Esophagus muscularis mucosa (tissue), 4 donors: ENCODE data around the gene ID1. TPM values are rescaled to one million over a fixed set of nuclear protein-coding genes. Genes with fewer than 3 reads are reported as not detected.

Source experiments
- DNase-seq: peaks from one replicate; pipeline ENCODE4 v3.0.0-alpha.2; 2017; ENCODE audit errors: extremely low spot score
- H3K27ac ChIP-seq, 4 donors: fragments of 200-600 bp; sonication (generic); replicated peaks in 1 of 4; 1 replicate in 3 of 4; 2 replicates in 1 of 4; pipeline ENCODE4 v1.5.1; 2016 to 2019; ENCODE audit warnings: mild to moderate bottlenecking in 1 of 4
- H3K27me3 ChIP-seq, 4 donors: fragments of 200-600 bp; sonication (generic); one replicate each; pipeline versions ENCODE4 v1.5.1 to v1.6.0; 2016 to 2019
- H3K36me3 ChIP-seq, 4 donors: fragments of 200-600 bp; sonication (generic); one replicate each; pipeline ENCODE4 v1.5.1; 2016 to 2019
- H3K4me1 ChIP-seq, 4 donors: fragments of 200-600 bp; sonication (generic); one replicate each; pipeline ENCODE4 v1.5.1; 2016 to 2019
- H3K4me3 ChIP-seq, 4 donors: fragments of 200-600 bp; sonication (generic); 1 replicate in 2 of 4; 2 replicates in 2 of 4; pipeline ENCODE4 v1.5.1; 2016 to 2019; ENCODE audit warnings: mild to moderate bottlenecking in 4 of 4, moderate library complexity in 1 of 4
- H3K9me3 ChIP-seq, 4 donors: fragments of 200-600 bp; sonication (generic); 1 replicate in 3 of 4; 2 replicates in 1 of 4; pipeline ENCODE4 v1.5.1; 2016 to 2019
- EP300 ChIP-seq: sonication (generic); formaldehyde crosslinking; IDR thresholded peaks from one replicate; pipeline ENCODE4 v1.6.1; 2017; ENCODE audit warnings: antibody characterized with exemption
- POLR2A ChIP-seq: fragments of 450-650 bp; IDR thresholded peaks from one replicate; pipeline ENCODE4 v1.6.1; 2017; ENCODE audit warnings: antibody characterized with exemption, moderate library complexity, mild to moderate bottlenecking, low read depth
- POLR2AphosphoS5 ChIP-seq, 2 donors: sonication (generic); formaldehyde crosslinking; IDR thresholded peaks; one replicate each; pipeline ENCODE4 v1.6.1; 2017; ENCODE audit warnings: antibody characterized with exemption in 2 of 2
- WGBS: methylation state at CpG from one replicate; pipeline ENCODE4 v1.1.5; 2018; 5-methylcytosine and 5-hydroxymethylcytosine counted together
- intact Hi-C: fragments of 100-400 bp; cut with DNase I; formaldehyde crosslinking; loops from one replicate; pipeline ENCODE4 v1.15.1; 2023
- total RNA-seq, 4 donors: library from RNA; depleted of rRNA; stranded (reverse); fragments of >200 nt; gene quantifications; one replicate each; pipeline versions ENCODE4 v1.1.0 to v1.2.1, GENCODE V29; 2016
- TF ChIP-seq, protein P1 (sequence below), 3 experiments: fragments of 200-600 bp in 2 of 3; fragments of 450-650 bp in 1 of 3; sonication (generic) in 2 of 3; IDR thresholded peaks; one replicate each; pipeline ENCODE4 v1.5.1; 2017 to 2019; ENCODE audit warnings: antibody characterized with exemption in 3 of 3, mild to moderate bottlenecking in 2 of 3, moderate library complexity in 1 of 3

The ID1 gene
- total RNA-seq, 4 donors from 2014 or later: 199 to 744 (median 532) TPM

- H3K27me3 ChIP-seq: no peaks in the 10 kb centered on the region
- DNase-seq: no peak
- no peak overlapping the region for H3K4me3 ChIP-seq
- H3K27ac ChIP-seq: peak overlapping the region in 1 of 4 donors; percentile 78
- 83% methylated on average over 1 of the region's 1 CpG for WGBS
- H3K9me3 ChIP-seq: no peaks in the 10 kb centered on the region
- H3K4me1 ChIP-seq: peaks cover 13 to 47% (median 31%) of the 10 kb centered on the region in 4 donors
- TF ChIP-seq, protein P1, sequence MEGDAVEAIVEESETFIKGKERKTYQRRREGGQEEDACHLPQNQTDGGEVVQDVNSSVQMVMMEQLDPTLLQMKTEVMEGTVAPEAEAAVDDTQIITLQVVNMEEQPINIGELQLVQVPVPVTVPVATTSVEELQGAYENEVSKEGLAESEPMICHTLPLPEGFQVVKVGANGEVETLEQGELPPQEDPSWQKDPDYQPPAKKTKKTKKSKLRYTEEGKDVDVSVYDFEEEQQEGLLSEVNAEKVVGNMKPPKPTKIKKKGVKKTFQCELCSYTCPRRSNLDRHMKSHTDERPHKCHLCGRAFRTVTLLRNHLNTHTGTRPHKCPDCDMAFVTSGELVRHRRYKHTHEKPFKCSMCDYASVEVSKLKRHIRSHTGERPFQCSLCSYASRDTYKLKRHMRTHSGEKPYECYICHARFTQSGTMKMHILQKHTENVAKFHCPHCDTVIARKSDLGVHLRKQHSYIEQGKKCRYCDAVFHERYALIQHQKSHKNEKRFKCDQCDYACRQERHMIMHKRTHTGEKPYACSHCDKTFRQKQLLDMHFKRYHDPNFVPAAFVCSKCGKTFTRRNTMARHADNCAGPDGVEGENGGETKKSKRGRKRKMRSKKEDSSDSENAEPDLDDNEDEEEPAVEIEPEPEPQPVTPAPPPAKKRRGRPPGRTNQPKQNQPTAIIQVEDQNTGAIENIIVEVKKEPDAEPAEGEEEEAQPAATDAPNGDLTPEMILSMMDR (IDR thresholded peaks at IDR 0.05): no peak
- no peak for TF ChIP-seq POLR2AphosphoS5 (IDR thresholded peaks at IDR 0.05)
- TF ChIP-seq POLR2A: no peak
- TF ChIP-seq EP300: no peak
- peaks cover 25 to 76% (median 67%) of the 10 kb centered on the region in 4 donors for H3K36me3 ChIP-seq
- intact Hi-C loops: loop anchor here (2.0 kb wide), 1 partner anchor 51 kb away; no protein-coding TSS in a partner anchor
These were observed 42.8 kb upstream of the ID1 start for GRCh38 chr20:31562241-31562640.

DNA sequence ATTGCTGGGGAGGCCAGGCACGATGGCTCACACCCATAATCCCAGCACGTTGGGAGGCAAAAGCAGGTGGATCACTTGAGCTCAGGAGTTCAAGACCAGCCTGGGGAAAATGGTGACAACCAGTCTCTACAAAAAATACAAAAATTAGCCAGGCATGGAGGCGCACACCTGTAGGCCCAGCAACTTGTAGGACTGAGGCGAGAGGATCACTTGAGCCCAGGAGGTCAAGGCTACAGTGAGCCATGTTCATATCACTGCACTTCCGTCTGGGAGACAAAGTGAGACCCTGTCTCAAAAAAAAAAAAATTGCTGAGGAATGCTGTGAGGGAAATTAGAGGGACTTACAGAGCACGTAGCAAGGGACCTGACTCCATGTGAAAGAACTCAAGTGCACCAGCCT lies 40.8 kb upstream of the ID1 start:
- TF ChIP-seq, protein P1 (IDR thresholded peaks at IDR 0.05): no peak
- TF ChIP-seq EP300 (no peak), POLR2AphosphoS5 (IDR thresholded peaks at IDR 0.05) (no peak), POLR2A (no peak)
- WGBS: 84% methylated on average over 6 of the region's 6 CpGs
- Histone ChIP-seq H3K9me3 (no peaks in the 10 kb centered on the region), H3K4me3 (no peak overlapping the region), H3K36me3 (peaks cover 25 to 84% (median 68%) of the 10 kb centered on the region in 4 donors), H3K27ac (no peak overlapping the region), H3K4me1 (peaks cover 20 to 68% (median 49%) of the 10 kb centered on the region in 4 donors), H3K27me3 (no peaks in the 10 kb centered on the region)
- intact Hi-C loops: no loop called here
- DNase-seq: no peak

DNA sequence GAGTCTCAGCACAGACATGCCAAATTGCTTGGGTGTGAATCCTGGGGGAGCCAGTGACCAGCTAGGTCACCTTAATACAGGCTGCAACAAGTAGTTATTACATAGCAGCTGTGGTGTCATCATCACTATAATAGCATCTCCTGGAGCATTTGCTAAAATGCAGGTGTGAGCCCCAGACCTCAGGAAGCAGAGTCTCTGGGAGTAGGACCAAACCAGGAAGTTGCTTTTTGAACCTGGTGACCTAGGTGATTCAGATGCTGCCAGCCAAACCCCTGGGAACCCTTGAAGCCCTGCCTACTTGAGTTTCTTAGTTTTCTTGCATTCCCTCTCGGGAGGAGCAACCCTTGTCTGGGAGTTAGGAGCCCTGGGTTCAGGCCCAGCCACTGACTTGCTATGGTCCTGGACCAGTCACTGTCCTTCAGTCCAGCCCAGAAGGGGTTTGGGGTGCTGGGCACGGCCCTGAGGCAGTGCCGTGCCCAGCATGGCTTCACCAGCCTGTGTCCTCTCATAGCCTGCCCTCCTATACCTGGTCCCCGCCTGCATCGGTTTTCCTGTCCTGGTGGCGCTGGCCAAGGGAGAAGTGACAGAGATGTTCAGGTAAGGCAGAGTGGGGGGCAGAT lies 39.3 kb upstream of the ID1 start:
- Histone ChIP-seq H3K4me1 (peaks cover 26 to 72% (median 54%) of the 10 kb centered on the region in 4 donors), H3K36me3 (peaks cover 25 to 80% (median 66%) of the 10 kb centered on the region in 4 donors), H3K27me3 (no peaks in the 10 kb centered on the region), H3K9me3 (no peaks in the 10 kb centered on the region), H3K27ac (peak overlapping the region in 2 of 4 donors; percentile 91 to 95), H3K4me3 (no peak overlapping the region)
- DNase-seq: no peak
- intact Hi-C loops: no loop called here
- no peak for TF ChIP-seq POLR2A
- TF ChIP-seq EP300: no peak
- TF ChIP-seq, protein P1 (IDR thresholded peaks at IDR 0.05): no peak
- TF ChIP-seq POLR2AphosphoS5 (IDR thresholded peaks at IDR 0.05): no peak
- WGBS: 90% methylated on average over 2 of the region's 6 CpGs

GRCh38 chr20:31566319-31566657 lies 38.8 kb upstream of the ID1 start:
- Histone ChIP-seq H3K27ac (peak overlapping the region; percentile 91 to 95 (median 93)), H3K36me3 (peaks cover 25 to 80% (median 64%) of the 10 kb centered on the region in 4 donors), H3K4me3 (no peak overlapping the region), H3K4me1 (peaks cover 26 to 72% (median 54%) of the 10 kb centered on the region in 4 donors), H3K27me3 (no peaks in the 10 kb centered on the region), H3K9me3 (no peaks in the 10 kb centered on the region)
- DNase-seq: no peak
- TF ChIP-seq, protein P1 (IDR thresholded peaks at IDR 0.05): no peak
- TF ChIP-seq POLR2A (no peak), EP300 (no peak), POLR2AphosphoS5 (IDR thresholded peaks at IDR 0.05) (no peak)
- intact Hi-C loops: no loop called here
- 100% methylated on average over 1 of the region's 1 CpG for WGBS
